IPS-18a (cell line): ENCODE data around the gene RPTOR.

Experiments used
- H3K27ac ChIP-seq: one replicate; pipeline ENCODE4 v1.5.1; 2013; ENCODE audit warnings: low read length
- H3K27me3 ChIP-seq: one replicate; pipeline ENCODE4 v1.6.1; 2013; ENCODE audit warnings: mild to moderate bottlenecking, low read length; ENCODE audit not compliant: control insufficient read depth, insufficient read depth
- H3K36me3 ChIP-seq: one replicate; pipeline ENCODE4 v1.6.1; 2013; ENCODE audit warnings: low read depth, low read length; ENCODE audit not compliant: control insufficient read depth
- H3K4me1 ChIP-seq: one replicate; pipeline ENCODE4 v1.6.1; 2013; ENCODE audit warnings: low read depth, low read length; ENCODE audit not compliant: control insufficient read depth
- H3K4me3 ChIP-seq: one replicate; pipeline ENCODE4 v1.5.1; 2013; ENCODE audit warnings: low read length
- H3K9ac ChIP-seq: one replicate; pipeline ENCODE4 v1.6.1; 2013; ENCODE audit warnings: mild to moderate bottlenecking, low read length, moderate library complexity
- H3K9me3 ChIP-seq: one replicate; pipeline ENCODE4 v1.6.1; 2013; ENCODE audit warnings: low read depth, low read length; ENCODE audit not compliant: control insufficient read depth

RPTOR gene

GRCh38 chr17:80992077-80992947, 447.7 kb downstream of the RPTOR start:
- Histone ChIP-seq H3K4me3 (peak overlapping the region; percentile 58), H3K9ac (peak overlapping the region; percentile 50), H3K27ac (no peak overlapping the region), H3K27me3 (peaks cover 30% of the 10 kb centered on the region), H3K4me1 (no peaks in the 10 kb centered on the region), H3K36me3 (peaks cover 10% of the 10 kb centered on the region), H3K9me3 (no peaks in the 10 kb centered on the region)

GRCh38 chr17:80992948-80993624, 448.4 kb downstream of the RPTOR start:
- H3K27ac ChIP-seq: no peak overlapping the region
- H3K9ac ChIP-seq: peak overlapping the region; percentile 27

GRCh38 chr17:80995131-80995530, 450.5 kb downstream of the RPTOR start:
- Histone ChIP-seq H3K4me1 (no peaks in the 10 kb centered on the region), H3K27ac (no peak overlapping the region), H3K27me3 (peaks cover 20% of the 10 kb centered on the region), H3K9me3 (no peaks in the 10 kb centered on the region), H3K36me3 (peaks cover 15% of the 10 kb centered on the region), H3K4me3 (no peak overlapping the region), H3K9ac (no peak overlapping the region)

More at GRCh38 chr17:80992948-80993624, 448.4 kb downstream of the RPTOR start:
- H3K27me3 ChIP-seq: peaks cover 30% of the 10 kb centered on the region
- no peaks in the 10 kb centered on the region for H3K4me1 ChIP-seq
- no peaks in the 10 kb centered on the region for H3K9me3 ChIP-seq
- peaks cover 12% of the 10 kb centered on the region for H3K36me3 ChIP-seq
- H3K4me3 ChIP-seq: peak overlapping the region; percentile 58

- Histone ChIP-seq H3K36me3 (peaks cover 15% of the 10 kb centered on the region), H3K9me3 (no peaks in the 10 kb centered on the region), H3K4me3 (no peak overlapping the region), H3K27me3 (peaks cover 11% of the 10 kb centered on the region), H3K9ac (no peak overlapping the region), H3K27ac (no peak overlapping the region), H3K4me1 (no peaks in the 10 kb centered on the region)
Observed at GRCh38 chr17:80996422-80997305, 452.0 kb downstream of the RPTOR start.

- no peak overlapping the region for H3K4me3 ChIP-seq
- no peaks in the 10 kb centered on the region for H3K9me3 ChIP-seq
- no peak overlapping the region for H3K27ac ChIP-seq
Observed at GRCh38 chr17:80997424-80998117, 452.9 kb downstream of the RPTOR start.

GRCh38 chr17:80998118-80998747, 453.6 kb downstream of the RPTOR start:
- no peak overlapping the region for H3K9ac ChIP-seq
- no peak overlapping the region for H3K27ac ChIP-seq
- H3K9me3 ChIP-seq: no peaks in the 10 kb centered on the region
- no peak overlapping the region for H3K4me3 ChIP-seq
- H3K27me3 ChIP-seq: peaks cover 13% of the 10 kb centered on the region
- no peaks in the 10 kb centered on the region for H3K4me1 ChIP-seq
- peaks cover 15% of the 10 kb centered on the region for H3K36me3 ChIP-seq

More at GRCh38 chr17:80997424-80998117, 452.9 kb downstream of the RPTOR start:
- no peaks in the 10 kb centered on the region for H3K4me1 ChIP-seq
- H3K36me3 ChIP-seq: peaks cover 15% of the 10 kb centered on the region
- no peak overlapping the region for H3K9ac ChIP-seq
- H3K27me3 ChIP-seq: peaks cover 13% of the 10 kb centered on the region

- Histone ChIP-seq H3K27me3 (peaks cover 19% of the 10 kb centered on the region), H3K4me3 (no peak overlapping the region), H3K27ac (no peak overlapping the region), H3K9ac (no peak overlapping the region), H3K4me1 (no peaks in the 10 kb centered on the region), H3K9me3 (no peaks in the 10 kb centered on the region), H3K36me3 (peaks cover 15% of the 10 kb centered on the region)
Observed at GRCh38 chr17:80998748-80999535, 454.3 kb downstream of the RPTOR start.

- H3K27ac ChIP-seq: no peak overlapping the region
- H3K9me3 ChIP-seq: no peaks in the 10 kb centered on the region
- no peak overlapping the region for H3K4me3 ChIP-seq
- H3K9ac ChIP-seq: no peak overlapping the region
- H3K4me1 ChIP-seq: no peaks in the 10 kb centered on the region
- H3K27me3 ChIP-seq: peaks cover 25% of the 10 kb centered on the region
- H3K36me3 ChIP-seq: peaks cover 15% of the 10 kb centered on the region
Observed at GRCh38 chr17:80999536-81000333, 455.1 kb downstream of the RPTOR start.

- Histone ChIP-seq H3K27ac (no peak overlapping the region), H3K27me3 (peaks cover 30% of the 10 kb centered on the region), H3K9ac (no peak overlapping the region), H3K36me3 (peaks cover 15% of the 10 kb centered on the region), H3K4me3 (no peak overlapping the region), H3K4me1 (no peaks in the 10 kb centered on the region), H3K9me3 (no peaks in the 10 kb centered on the region)
Observed at GRCh38 chr17:81000334-81000630, 455.6 kb downstream of the RPTOR start.
